Muscle layer of colon (tissue), 2 donors: ENCODE measurements around the gene IL31.
"Not testable (repeated sequence)": the region's sequence is repeated elsewhere in the genome, so short reads cannot be mapped to it uniquely, and the experiment has no call there.

Source experiments
- H3K27ac ChIP-seq: one replicate; pipeline ENCODE4 v1.7.0; 2013; ENCODE audit warnings: low read depth, mild to moderate bottlenecking, low read length, moderate library complexity
- H3K27me3 ChIP-seq, 2 donors: one replicate each; pipeline ENCODE4 v1.7.0; 2013; ENCODE audit warnings: low read length in 2 of 2, mild to moderate bottlenecking in 2 of 2; ENCODE audit not compliant: insufficient read depth in 2 of 2, control insufficient read depth in 1 of 2
- H3K36me3 ChIP-seq: one replicate; pipeline ENCODE4 v1.7.0; 2013; ENCODE audit warnings: mild to moderate bottlenecking, low read length; ENCODE audit not compliant: insufficient read depth
- H3K4me1 ChIP-seq: one replicate; pipeline ENCODE4 v1.7.0; 2013; ENCODE audit warnings: mild to moderate bottlenecking, low read length; ENCODE audit not compliant: insufficient read depth
- H3K4me3 ChIP-seq, 2 donors: one replicate each; pipeline ENCODE4 v1.7.0; 2013; ENCODE audit warnings: low read length in 2 of 2, low read depth in 1 of 2, mild to moderate bottlenecking in 1 of 2, moderate library complexity in 1 of 2
- H3K9ac ChIP-seq: one replicate; pipeline ENCODE4 v1.7.0; 2013; ENCODE audit warnings: low read length
- H3K9me3 ChIP-seq: one replicate; pipeline ENCODE4 v1.7.0; 2013; ENCODE audit warnings: mild to moderate bottlenecking, low read length
- donor health status: abdominal sarcoma.
- donor health status: Adenocarcinoma of cecum.

The IL31 gene

GRCh38 chr12:122190842-122191668, 17.0 kb upstream of the IL31 start:
- Histone ChIP-seq H3K27me3 (no peaks in the 10 kb centered on the region), H3K27ac (no peak overlapping the region), H3K9ac (no peak overlapping the region), H3K4me1 (no peaks in the 10 kb centered on the region), H3K9me3 (no peaks in the 10 kb centered on the region), H3K4me3 (no peak overlapping the region), H3K36me3 (no peaks in the 10 kb centered on the region)

GRCh38 chr12:122189626-122190475, 15.8 kb upstream of the IL31 start:
- no peak overlapping the region for H3K4me3 ChIP-seq
- no peak overlapping the region for H3K9ac ChIP-seq
- no peaks in the 10 kb centered on the region for H3K9me3 ChIP-seq

GRCh38 chr12:122187466-122187865, 13.4 kb upstream of the IL31 start:
- H3K36me3 ChIP-seq, result no peaks in the 10 kb centered on the region
- no peak overlapping the region for H3K9ac ChIP-seq
- no peak overlapping the region for H3K4me3 ChIP-seq

More at GRCh38 chr12:122189626-122190475, 15.8 kb upstream of the IL31 start:
- no peaks in the 10 kb centered on the region for H3K36me3 ChIP-seq
- no peaks in the 10 kb centered on the region for H3K4me1 ChIP-seq
- H3K27me3 ChIP-seq, result no peaks in the 10 kb centered on the region
- H3K27ac ChIP-seq, result no peak overlapping the region

GRCh38 chr12:122185494-122186082, 11.6 kb upstream of the IL31 start:
- H3K9ac ChIP-seq, result no peak overlapping the region
- H3K36me3 ChIP-seq, result no peaks in the 10 kb centered on the region
- H3K27ac ChIP-seq, result no peak overlapping the region
- no peaks in the 10 kb centered on the region for H3K9me3 ChIP-seq
- no peaks in the 10 kb centered on the region for H3K27me3 ChIP-seq
- H3K4me3 ChIP-seq, result no peak overlapping the region
- H3K4me1 ChIP-seq, result no peaks in the 10 kb centered on the region

More at GRCh38 chr12:122187466-122187865, 13.4 kb upstream of the IL31 start:
- Histone ChIP-seq H3K9me3 (no peaks in the 10 kb centered on the region), H3K4me1 (no peaks in the 10 kb centered on the region), H3K27me3 (no peaks in the 10 kb centered on the region), H3K27ac (no peak overlapping the region)

GRCh38 chr12:122185079-122185478, 11.1 kb upstream of the IL31 start:
- Histone ChIP-seq H3K4me3 (no peak overlapping the region), H3K4me1 (no peaks in the 10 kb centered on the region), H3K9me3 (no peaks in the 10 kb centered on the region), H3K27ac (no peak overlapping the region), H3K27me3 (no peaks in the 10 kb centered on the region), H3K9ac (no peak overlapping the region), H3K36me3 (no peaks in the 10 kb centered on the region)

GRCh38 chr12:122184517-122184916, 10.5 kb upstream of the IL31 start:
- Histone ChIP-seq H3K36me3 (no peaks in the 10 kb centered on the region), H3K4me3 (no peak overlapping the region), H3K9me3 (no peaks in the 10 kb centered on the region), H3K27ac (no peak overlapping the region), H3K9ac (no peak overlapping the region), H3K27me3 (no peaks in the 10 kb centered on the region), H3K4me1 (no peaks in the 10 kb centered on the region)

- Histone ChIP-seq H3K9me3 (no peaks in the 10 kb centered on the region), H3K4me3 (peak overlapping the region; percentile 43 to 54), H3K27me3 (no peaks in the 10 kb centered on the region), H3K27ac (no peak overlapping the region), H3K36me3 (no peaks in the 10 kb centered on the region), H3K4me1 (no peaks in the 10 kb centered on the region), H3K9ac (no peak overlapping the region)
These were observed 9.5 kb upstream of the IL31 start for GRCh38 chr12:122183588-122183940.

- Histone ChIP-seq H3K9me3 (no peaks in the 10 kb centered on the region), H3K9ac (no peak within 1 kb of the TSS), H3K4me3 (peak within 1 kb of the TSS; percentile 43 to 54), H3K4me1 (no peaks in the 10 kb centered on the region), H3K27me3 (no peaks in the 10 kb centered on the region), H3K36me3 (no peaks in the 10 kb centered on the region), H3K27ac (no peak within 1 kb of the TSS)
These were observed 9.0 kb upstream of the IL31 start, which contains the start of gene LRRC43 for GRCh38 chr12:122182887-122183587. LRRC43 (plus strand) TSS chr12:122183123; CDS start chr12:122183145, 22 bp downstream.

GRCh38 chr12:122176473-122176872, 2.5 kb upstream of the IL31 start:
- not testable (repeated sequence) for H3K4me1 ChIP-seq, H3K9ac ChIP-seq, H3K36me3 ChIP-seq, H3K27ac ChIP-seq, H3K27me3 ChIP-seq, H3K9me3 ChIP-seq, H3K4me3 ChIP-seq

- H3K4me3 ChIP-seq, result no peak overlapping the region
- H3K9ac ChIP-seq, result no peak overlapping the region
- no peaks in the 10 kb centered on the region for H3K36me3 ChIP-seq
- no peaks in the 10 kb centered on the region for H3K9me3 ChIP-seq
- peaks cover 0 to 6% of the 10 kb centered on the region in 2 donors for H3K27me3 ChIP-seq
- H3K4me1 ChIP-seq, result no peaks in the 10 kb centered on the region
- H3K27ac ChIP-seq, result no peak overlapping the region
These were observed 1.6 kb downstream of the IL31 start for GRCh38 chr12:122172262-122172939.
